ENCODE data around the gene FLNA. TPM values are rescaled to one million over a fixed set of nuclear protein-coding genes. Genes with fewer than 3 reads are reported as not detected.

FLNA gene
- polyA plus RNA-seq, 3 donors from 2014 or later, result 135 to 1,231 (median 241) TPM

DNA sequence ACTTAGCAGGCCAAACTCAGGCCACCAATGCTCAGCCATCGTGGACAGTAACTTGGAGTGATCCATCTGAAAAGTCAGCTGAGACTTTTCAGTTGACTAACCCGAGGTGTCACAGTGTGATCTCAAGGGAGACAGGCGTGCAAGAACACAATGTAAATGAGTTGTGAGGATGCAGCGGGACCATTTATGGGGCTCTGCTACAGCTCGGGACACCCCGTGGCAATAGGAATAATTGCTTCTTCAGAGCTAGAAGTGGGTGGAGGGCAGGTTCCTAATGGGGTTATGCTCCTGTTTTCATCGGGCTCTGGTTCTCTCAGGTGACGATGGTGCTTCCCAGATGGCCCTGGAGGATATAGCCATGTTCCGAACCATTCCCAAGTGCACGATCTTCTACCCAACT lies 51.5 kb downstream of the FLNA start:
- DNase-seq, result no peak
- Mint-ChIP-seq H3K4me3 (no peak overlapping the region), H3K4me1 (peaks cover 29 to 30% of the 10 kb centered on the region in 2 donors), H3K36me3 (peaks cover 0 to 4% (median 0%) of the 10 kb centered on the region in 3 donors), H3K9me3 (no peaks in the 10 kb centered on the region), H3K27me3 (ENCODE audit: low read depth in 3 of 3) (peaks cover 2 to 11% (median 11%) of the 10 kb centered on the region in 3 donors), H3K27ac (no peak overlapping the region)

GRCh38 chrX:154321594-154321993 lies 52.8 kb downstream of the FLNA start:
- Mint-ChIP-seq H3K4me1 (peaks cover 27% of the 10 kb centered on the region in 2 donors), H3K9me3 (no peaks in the 10 kb centered on the region), H3K27ac (no peak overlapping the region), H3K27me3 (ENCODE audit: low read depth in 3 of 3) (peaks cover 2 to 11% (median 7%) of the 10 kb centered on the region in 3 donors), H3K4me3 (no peak overlapping the region), H3K36me3 (peaks cover 0 to 4% (median 0%) of the 10 kb centered on the region in 3 donors)
- no peak for DNase-seq

GRCh38 chrX:154321152-154321551 lies 53.3 kb downstream of the FLNA start:
- H3K9me3 Mint-ChIP-seq, result no peaks in the 10 kb centered on the region
- H3K36me3 Mint-ChIP-seq, result peaks cover 0 to 4% (median 0%) of the 10 kb centered on the region in 3 donors
- DNase-seq, result no peak
- H3K4me1 Mint-ChIP-seq, result peaks cover 23% of the 10 kb centered on the region in 2 donors
- peaks cover 2 to 13% (median 7%) of the 10 kb centered on the region in 3 donors for H3K27me3 Mint-ChIP-seq (ENCODE audit: low read depth in 3 of 3)
- peak overlapping the region in 1 of 6 donors; percentile 53 for H3K27ac Mint-ChIP-seq
- no peak overlapping the region for H3K4me3 Mint-ChIP-seq

DNA sequence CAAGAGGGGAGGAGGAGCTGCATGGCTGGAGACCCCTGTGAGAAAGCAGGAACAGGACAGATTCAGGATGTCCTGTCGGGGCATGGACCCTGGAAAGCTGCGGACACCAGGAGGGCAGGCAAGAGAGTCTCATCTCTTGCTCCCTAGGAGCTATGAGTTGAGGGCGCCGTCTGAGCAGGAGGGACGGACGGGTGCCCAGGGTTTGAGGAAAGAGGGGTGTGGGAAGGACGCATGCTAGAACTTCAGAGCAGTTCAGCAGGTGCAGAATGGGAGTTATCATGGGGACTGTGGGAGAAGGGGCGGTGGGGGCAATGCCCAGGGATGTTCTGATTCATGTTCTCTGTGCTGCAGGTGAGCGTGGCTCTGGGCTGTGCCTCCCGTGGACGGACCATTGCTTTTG lies 54.0 kb downstream of the FLNA start:
- Mint-ChIP-seq H3K4me3 (no peak overlapping the region), H3K36me3 (peaks cover 0 to 4% (median 0%) of the 10 kb centered on the region in 3 donors), H3K27ac (peak overlapping the region in 2 of 6 donors; percentile 1 to 41), H3K27me3 (ENCODE audit: low read depth in 3 of 3) (peaks cover 2 to 10% (median 8%) of the 10 kb centered on the region in 3 donors), H3K9me3 (no peaks in the 10 kb centered on the region), H3K4me1 (peaks cover 16% of the 10 kb centered on the region in 2 donors)
- no peak for DNase-seq

- no peaks in the 10 kb centered on the region for H3K9me3 Mint-ChIP-seq
- peaks cover 23 to 32% of the 10 kb centered on the region in 2 donors for H3K4me1 Mint-ChIP-seq
- peak overlapping the region in 3 of 6 donors; percentile 64 to 73 (median 70) for H3K27ac Mint-ChIP-seq
- peaks cover 0 to 4% (median 0%) of the 10 kb centered on the region in 3 donors for H3K36me3 Mint-ChIP-seq
- peaks cover 2 to 9% (median 6%) of the 10 kb centered on the region in 3 donors for H3K27me3 Mint-ChIP-seq (ENCODE audit: low read depth in 3 of 3)
- no peak for DNase-seq
- peak overlapping the region in 1 of 5 donors; percentile 12 for H3K4me3 Mint-ChIP-seq
These were observed 56.9 kb downstream of the FLNA start for GRCh38 chrX:154317391-154317995.

DNA sequence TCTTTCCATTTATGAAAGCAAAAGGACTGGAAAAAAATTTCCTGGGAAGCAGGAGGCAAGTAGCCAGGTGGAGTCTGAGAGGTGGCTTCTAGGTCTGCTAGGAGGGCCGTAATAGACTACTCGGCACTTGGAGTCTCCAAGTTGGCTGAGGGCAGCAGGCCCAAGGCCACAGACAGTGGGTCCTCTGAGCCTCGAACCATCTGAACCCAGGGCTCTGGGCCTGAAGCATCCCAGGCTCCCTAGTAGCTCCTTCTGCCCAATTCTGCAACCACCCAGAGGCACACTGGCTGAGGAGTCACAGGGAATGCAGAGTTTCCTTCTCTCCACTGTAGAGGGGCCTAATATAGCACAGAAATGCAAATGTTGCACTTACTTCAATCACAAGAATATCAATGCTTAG lies 59.0 kb downstream of the FLNA start:
- Mint-ChIP-seq H3K27ac (peak overlapping the region in 2 of 6 donors; percentile 24 to 58), H3K9me3 (no peaks in the 10 kb centered on the region), H3K27me3 (ENCODE audit: low read depth in 3 of 3) (peaks cover 2 to 10% (median 5%) of the 10 kb centered on the region in 3 donors), H3K4me3 (no peak overlapping the region), H3K4me1 (peaks cover 43 to 49% of the 10 kb centered on the region in 2 donors), H3K36me3 (peaks cover 0 to 4% (median 0%) of the 10 kb centered on the region in 3 donors)
- DNase-seq, result no peak

- H3K4me1 Mint-ChIP-seq, result peaks cover 59 to 62% of the 10 kb centered on the region in 2 donors
- peak overlapping the region; percentile 81 to 94 (median 92) for H3K27ac Mint-ChIP-seq
- peak overlapping the region; percentile 19 to 66 (median 46) for H3K4me3 Mint-ChIP-seq
- peaks cover 0 to 8% (median 4%) of the 10 kb centered on the region in 3 donors for H3K27me3 Mint-ChIP-seq (ENCODE audit: low read depth in 3 of 3)
- no peaks in the 10 kb centered on the region for H3K36me3 Mint-ChIP-seq
- DNase-seq, result peak; percentile 28 to 47 (median 44)
- no peaks in the 10 kb centered on the region for H3K9me3 Mint-ChIP-seq
These were observed 61.3 kb downstream of the FLNA start for GRCh38 chrX:154313147-154313546.

DNA sequence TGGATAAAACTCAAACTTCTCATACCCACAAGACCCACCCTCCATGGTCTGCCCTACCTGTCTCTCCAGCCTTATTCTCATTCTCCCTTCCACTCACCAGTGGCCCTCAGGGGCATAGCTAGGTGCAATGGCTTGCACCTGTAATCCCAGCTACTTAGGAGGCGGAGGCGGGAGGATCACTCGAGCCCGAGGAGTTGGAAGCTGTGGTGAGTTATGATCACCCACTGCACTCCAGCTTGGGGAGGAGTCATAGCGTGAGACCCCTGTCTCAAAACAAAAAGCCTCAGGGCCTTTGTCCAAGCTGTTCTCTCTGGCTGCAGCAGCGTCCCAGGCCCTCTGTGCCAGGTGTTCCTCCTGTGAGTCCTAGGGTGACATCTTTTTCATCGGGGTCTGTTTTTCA lies 62.3 kb downstream of the FLNA start:
- H3K9me3 Mint-ChIP-seq, result no peaks in the 10 kb centered on the region
- peaks cover 0 to 13% (median 8%) of the 10 kb centered on the region in 3 donors for H3K27me3 Mint-ChIP-seq (ENCODE audit: low read depth in 3 of 3)
- peaks cover 62 to 65% of the 10 kb centered on the region in 2 donors for H3K4me1 Mint-ChIP-seq
- peak overlapping the region; percentile 36 to 94 (median 88) for H3K27ac Mint-ChIP-seq
- no peaks in the 10 kb centered on the region for H3K36me3 Mint-ChIP-seq
- no peak for DNase-seq
- H3K4me3 Mint-ChIP-seq, result peak overlapping the region in 2 of 5 donors; percentile 10 to 39

DNA sequence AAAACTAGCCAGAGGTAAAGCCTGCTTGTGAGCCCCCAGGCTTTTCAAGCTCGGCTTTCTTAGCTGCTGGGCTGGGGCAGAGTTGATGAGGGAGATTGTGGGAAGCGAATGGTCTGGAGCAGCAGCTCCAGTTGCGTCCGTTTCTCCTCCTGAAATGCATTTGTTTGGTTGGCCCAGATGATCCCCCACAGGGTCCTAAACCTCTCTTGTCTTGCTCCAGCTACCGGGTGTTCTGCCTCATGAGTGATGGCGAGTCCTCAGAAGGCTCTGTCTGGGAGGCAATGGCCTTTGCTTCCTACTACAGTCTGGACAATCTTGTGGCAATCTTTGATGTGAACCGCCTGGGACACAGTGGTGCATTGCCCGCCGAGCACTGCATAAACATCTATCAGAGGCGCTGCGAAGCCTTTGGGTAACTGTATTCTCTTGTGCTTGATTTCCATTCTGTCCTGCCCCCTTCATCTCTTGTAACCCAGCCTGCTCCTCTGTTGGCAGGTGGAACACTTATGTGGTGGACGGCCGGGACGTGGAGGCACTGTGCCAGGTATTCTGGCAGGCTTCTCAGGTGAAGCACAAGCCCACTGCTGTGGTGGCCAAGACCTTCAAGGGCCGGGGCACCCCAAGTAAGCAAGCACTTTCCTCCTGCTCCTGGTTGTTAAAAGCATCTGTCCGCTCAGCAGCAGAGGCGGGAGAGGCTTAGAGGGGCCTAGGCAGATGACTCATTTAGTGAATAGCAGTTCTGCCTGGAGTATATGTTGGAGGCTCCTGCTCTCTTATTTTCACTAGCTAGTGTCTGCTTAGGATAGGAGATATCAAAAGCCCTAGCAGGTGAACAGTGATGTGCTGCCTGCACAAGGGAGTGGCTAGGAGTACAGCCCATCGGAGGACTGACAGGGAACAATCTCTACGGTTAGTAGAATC lies 63.6 kb downstream of the FLNA start:
- no peak overlapping the region for H3K4me3 Mint-ChIP-seq

DNA sequence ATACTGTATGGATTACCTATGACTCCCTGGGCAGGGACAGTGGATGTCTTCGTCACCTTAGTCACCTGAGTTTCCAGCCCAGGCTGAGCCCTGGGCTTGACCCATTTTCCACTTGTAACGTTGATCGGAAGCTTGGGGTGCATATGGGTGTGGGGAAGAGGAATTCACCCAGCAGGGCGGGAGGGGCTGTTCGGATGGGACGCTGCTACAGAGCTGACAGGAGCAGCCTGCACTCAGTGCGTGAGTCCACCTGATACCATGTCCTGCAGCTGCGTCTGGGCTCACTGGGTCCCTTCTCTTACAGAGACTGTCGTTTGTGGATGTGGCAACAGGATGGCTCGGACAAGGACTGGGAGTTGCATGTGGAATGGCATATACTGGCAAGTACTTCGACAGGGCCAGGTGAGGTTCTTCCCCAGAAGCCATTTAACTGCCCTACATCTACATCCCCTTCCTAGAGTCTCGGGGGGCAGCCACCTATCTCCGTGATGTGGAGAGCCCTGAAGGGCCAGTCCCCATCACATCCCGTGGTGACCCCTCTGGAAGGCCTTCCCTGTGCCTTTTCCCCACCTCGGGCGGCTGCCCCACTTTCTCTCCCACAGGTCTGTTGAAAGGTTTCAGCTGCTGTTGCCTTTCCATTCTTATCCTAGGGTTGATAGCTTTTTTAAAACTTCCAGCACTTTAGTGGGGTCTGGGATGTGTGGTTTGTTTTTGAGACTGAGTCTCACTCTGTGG lies 65.2 kb downstream of the FLNA start:
- H3K9me3 Mint-ChIP-seq, result no peaks in the 10 kb centered on the region
- no peaks in the 10 kb centered on the region for H3K36me3 Mint-ChIP-seq
- peaks cover 66 to 71% of the 10 kb centered on the region in 2 donors for H3K4me1 Mint-ChIP-seq
- peak overlapping the region in 5 of 6 donors; percentile 54 to 97 (median 89) for H3K27ac Mint-ChIP-seq
- DNase-seq, result no peak
- peaks cover 0 to 11% (median 5%) of the 10 kb centered on the region in 3 donors for H3K27me3 Mint-ChIP-seq (ENCODE audit: low read depth in 3 of 3)
- H3K4me3 Mint-ChIP-seq, result no peak overlapping the region

More for the DNA sequence above, 63.6 kb downstream of the FLNA start:
- peaks cover 65% of the 10 kb centered on the region in 2 donors for H3K4me1 Mint-ChIP-seq
- H3K27ac Mint-ChIP-seq, result peak overlapping the region in 4 of 6 donors; percentile 32 to 88 (median 60)
- peaks cover 0 to 13% (median 5%) of the 10 kb centered on the region in 3 donors for H3K27me3 Mint-ChIP-seq (ENCODE audit: low read depth in 3 of 3)
- no peaks in the 10 kb centered on the region for H3K36me3 Mint-ChIP-seq
- H3K9me3 Mint-ChIP-seq, result no peaks in the 10 kb centered on the region
- DNase-seq, result no peak

GRCh38 chrX:154308108-154308946 lies 66.1 kb downstream of the FLNA start:
- Mint-ChIP-seq H3K4me3 (peak overlapping the region; percentile 28 to 71 (median 54)), H3K36me3 (no peaks in the 10 kb centered on the region), H3K27me3 (ENCODE audit: low read depth in 3 of 3) (peaks cover 0 to 13% (median 5%) of the 10 kb centered on the region in 3 donors), H3K9me3 (no peaks in the 10 kb centered on the region), H3K27ac (peak overlapping the region; percentile 71 to 97 (median 87)), H3K4me1 (peaks cover 63 to 67% of the 10 kb centered on the region in 2 donors)
- DNase-seq, result peak; percentile 78 to 84 (median 79)

DNA sequence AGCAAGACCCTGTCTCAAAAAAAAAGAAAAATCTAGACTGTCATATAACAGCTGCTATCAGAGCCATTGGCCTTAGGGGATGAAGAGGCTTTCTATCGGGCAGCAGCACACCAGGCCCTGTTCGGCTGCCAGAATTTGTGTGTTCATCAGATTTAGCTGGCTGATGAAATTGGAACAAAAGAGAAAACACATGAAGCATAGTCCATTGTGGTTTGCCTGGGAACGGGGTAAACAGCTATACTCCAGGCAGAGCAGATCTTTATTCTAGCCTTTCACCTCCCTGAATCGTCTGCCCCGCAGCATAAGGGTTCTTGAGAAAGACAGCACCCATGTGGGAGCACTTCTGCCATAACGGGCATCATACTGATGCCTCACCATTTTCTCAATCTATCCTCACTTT lies 67.2 kb downstream of the FLNA start:
- H3K4me1 Mint-ChIP-seq, result peaks cover 52 to 56% of the 10 kb centered on the region in 2 donors
- no peaks in the 10 kb centered on the region for H3K9me3 Mint-ChIP-seq
- peaks cover 0 to 10% (median 5%) of the 10 kb centered on the region in 3 donors for H3K27me3 Mint-ChIP-seq (ENCODE audit: low read depth in 3 of 3)
- H3K27ac Mint-ChIP-seq, result peak overlapping the region in 5 of 6 donors; percentile 80 to 97 (median 89)
- no peaks in the 10 kb centered on the region for H3K36me3 Mint-ChIP-seq
- H3K4me3 Mint-ChIP-seq, result peak overlapping the region in 4 of 5 donors; percentile 15 to 71 (median 41)
- DNase-seq, result no peak
